ENCODE measurements around the gene RHBDL2. TPM values are rescaled to one million over a fixed set of nuclear protein-coding genes. Genes with fewer than 3 reads are reported as not detected.

Gene RHBDL2
- total and polyA plus RNA-seq, 2 of the 13 experiments (the other 11 are each of a cell fraction or from before 2014, with no cell fraction given), result 3.3 to 5.4 TPM

GRCh38 chr1:38990738-38991637 is 49.4 kb upstream of the RHBDL2 start, which contains the start of gene AKIRIN1 (continued):
- TF ChIP-seq ZNF547 (CRISPR knock-in tag; IDR thresholded peaks at IDR 0.05), result peak; percentile 90
- peak; percentile 60; the same call in 1 of the 2 replicates for TF ChIP-seq KLF6 (CRISPR knock-in tag; IDR thresholded peaks at IDR 0.05)
- TF ChIP-seq ZNF280B (CRISPR knock-in tag; IDR thresholded peaks at IDR 0.05; ENCODE audit: borderline replicate concordance), result peak; percentile 56; the same call in 1 of the 2 replicates
- no peak for TF ChIP-seq ZNF644 (CRISPR knock-in tag; IDR thresholded peaks at IDR 0.05; ENCODE audit: low read depth)
- 0 out of 2 replicates have a peak, but pooled peaks have one; percentile 70 for TF ChIP-seq ZNF761 (CRISPR knock-in tag; conservative IDR thresholded peaks at IDR 0.05)
- TF ChIP-seq TBX2 (CRISPR knock-in tag; IDR thresholded peaks at IDR 0.05; ENCODE audit: borderline replicate concordance), result peak; percentile 79
- no peak for TF ChIP-seq GLMP (CRISPR knock-in tag; IDR thresholded peaks at IDR 0.05; ENCODE audit: borderline replicate concordance)
- TF ChIP-seq GPBP1L1 (CRISPR knock-in tag; IDR thresholded peaks at IDR 0.05), result no peak
- no peak for TF ChIP-seq GZF1 (CRISPR knock-in tag; IDR thresholded peaks at IDR 0.05)
- peak; percentile 74 for TF ChIP-seq THAP11 (CRISPR knock-in tag; IDR thresholded peaks at IDR 0.05)
- no peak for TF ChIP-seq IKZF1 (IDR thresholded peaks at IDR 0.05)
- no peak for TF ChIP-seq ZNF570 (CRISPR knock-in tag; IDR thresholded peaks at IDR 0.05; ENCODE audit: borderline replicate concordance)
- peak; percentile 80 for TF ChIP-seq POLR2AphosphoS5 (IDR thresholded peaks at IDR 0.05; ENCODE audit: low read depth, low read length)
- no peak for TF ChIP-seq LRRFIP1 (CRISPR knock-in tag; conservative IDR thresholded peaks at IDR 0.05)
- TF ChIP-seq TP53 (CRISPR knock-in tag; conservative IDR thresholded peaks at IDR 0.05), result no peak
- TF ChIP-seq PRMT3 (CRISPR knock-in tag; IDR thresholded peaks at IDR 0.05; ENCODE audit: borderline replicate concordance, low read depth), result no peak
- no peak for TF ChIP-seq FOXJ3 (CRISPR knock-in tag; IDR thresholded peaks at IDR 0.05; ENCODE audit: borderline replicate concordance)
- no peak for TF ChIP-seq ZBTB33 (CRISPR knock-in tag; IDR thresholded peaks at IDR 0.05)
- peak; percentile 79; the same call in 1 of the 2 replicates for TF ChIP-seq HOXA5 (CRISPR knock-in tag; IDR thresholded peaks at IDR 0.05)
